GM12878 (cell line): ENCODE data around the gene MTMR1. TPM values are rescaled to one million over a fixed set of nuclear protein-coding genes. Genes with fewer than 3 reads are reported as not detected.

Source experiments
- ATAC-seq: fragments of 200-7000 bp; cut with Tn5 transposase; 3 replicates; pipeline ENCODE4 v1.9.1; 2020; ENCODE audit warnings: mild to moderate bottlenecking, moderate library complexity
- BruUV-seq: library from RNA; stranded (reverse); fragments of 400-500 nt; replicated peaks from 2 replicates; lab custom pipeline; 2021; lab: Mats Ljungman, UMichigan
- CTCF ChIA-PET: fragments of 300-600 bp; sonication (Branson Sonifier 250); formaldehyde crosslinking; extraction: SDS; loops from one replicate; lab custom pipeline; 2021; ENCODE audit warnings: inconsistent platforms; lab: Yijun Ruan, JAX
- POLR2A ChIA-PET: fragments of 350-600 bp; formaldehyde crosslinking; extraction: SDS; loops from one replicate; lab custom pipeline; 2021; ENCODE audit warnings: inconsistent platforms; lab: Charles Lee
- RAD21 ChIA-PET: fragments of 300-600 bp; sonication (Branson Sonifier 250); formaldehyde crosslinking; loops from one replicate; lab custom pipeline; 2023; ENCODE audit warnings: antibody characterized with exemption; ENCODE audit not compliant: unreplicated experiment; lab: Charles Lee
- SMC1A ChIA-PET: fragments of 300-600 bp; sonication (Branson Sonifier 250); formaldehyde crosslinking; loops from one replicate; lab custom pipeline; 2023; ENCODE audit not compliant: unreplicated experiment, uncharacterized antibody; lab: Charles Lee
- DNase-seq: peaks from one replicate; pipeline ENCODE4 v3.0.0-alpha.2; 2011; ENCODE audit warnings: low read depth, low spot score
- FAIRE-seq: peaks from 3 replicates; lab custom pipeline; 2011; peaks lifted over from hg19 to GRCh38; lab: Jason Lieb, UNC
- H2AFZ ChIP-seq: 2 replicates; pipeline ENCODE4 v1.6.0; 2011; ENCODE audit warnings: low read depth, low read length, control low read depth; ENCODE audit not compliant: control insufficient read depth
- H3K27ac ChIP-seq: 2 replicates; pipeline ENCODE4 v1.5.1; 2011; ENCODE audit warnings: control low read depth; ENCODE audit not compliant: control insufficient read depth, insufficient read depth
- H3K27me3 ChIP-seq, 2 experiments: replicated peaks in 1 of 2; 2 replicates each; pipeline versions ENCODE4 v1.6.0 to v1.6.1; 2011; ENCODE audit warnings: low read length in 1 of 2; ENCODE audit not compliant: control insufficient read depth in 2 of 2, insufficient read depth in 2 of 2
- H3K36me3 ChIP-seq, 2 experiments: 2 replicates each; pipeline ENCODE4 v1.5.1; 2011; ENCODE audit warnings: low read length in 1 of 2; ENCODE audit not compliant: control insufficient read depth in 2 of 2, insufficient read depth in 2 of 2
- H3K4me1 ChIP-seq: 2 replicates; pipeline ENCODE4 v1.6.1; 2011; ENCODE audit warnings: mild to moderate bottlenecking, low read length, moderate library complexity, mixed read lengths; ENCODE audit not compliant: control insufficient read depth, insufficient read depth
- H3K4me2 ChIP-seq: 2 replicates; pipeline ENCODE4 v1.6.0; 2011; ENCODE audit warnings: control low read depth; ENCODE audit not compliant: control insufficient read depth, insufficient read depth
- H3K4me3 ChIP-seq: fragments of 200-600 bp; sonication (generic); 2 replicates; pipeline ENCODE4 v1.5.1; 2016
- H3K79me2 ChIP-seq: 2 replicates; pipeline ENCODE4 v1.6.0; 2011; ENCODE audit warnings: low read length; ENCODE audit not compliant: control insufficient read depth, insufficient read depth
- H3K9ac ChIP-seq: 2 replicates; pipeline ENCODE4 v1.8.0; 2011; ENCODE audit warnings: low read length, control low read depth, mixed read lengths; ENCODE audit not compliant: control insufficient read depth, insufficient read depth
- H3K9me3 ChIP-seq: replicated peaks from 3 replicates; pipeline ENCODE4 v1.5.1; 2011; ENCODE audit warnings: mild to moderate bottlenecking, low read length; ENCODE audit not compliant: control insufficient read depth, insufficient read depth
- H4K20me1 ChIP-seq: 2 replicates; pipeline ENCODE4 v1.6.0; 2011; ENCODE audit not compliant: control insufficient read depth, insufficient read depth
- BHLHE40 ChIP-seq, 2 experiments: fragments of 450-650 bp in 1 of 2; IDR thresholded peaks; 2 replicates each; pipeline ENCODE4 v1.6.1; 2011 to 2017; ENCODE audit warnings: low read depth in 2 of 2, borderline replicate concordance in 1 of 2, improper control_type of control experiment in 1 of 2, low read length in 1 of 2, mild to moderate bottlenecking in 1 of 2
- CREB1 ChIP-seq: IDR thresholded peaks from 2 replicates; pipeline ENCODE4 v1.6.1; 2012; ENCODE audit warnings: low read depth, mild to moderate bottlenecking, inconsistent platforms
- FOXM1 ChIP-seq: IDR thresholded peaks from 2 replicates; pipeline ENCODE4 v1.6.1; 2012; ENCODE audit warnings: low read depth, mild to moderate bottlenecking, inconsistent platforms, low read length, moderate library complexity
- HCFC1 ChIP-seq: fragments of 150-350 bp; IDR thresholded peaks from 2 replicates; pipeline ENCODE4 v1.6.1; 2014; ENCODE audit warnings: low read length
- IRF3 ChIP-seq: fragments of 450-650 bp; IDR thresholded peaks from 2 replicates; pipeline ENCODE4 v1.6.1; 2014; ENCODE audit warnings: mild to moderate bottlenecking
- KLF5 ChIP-seq: fragments of 450-650 bp; IDR thresholded peaks from 2 replicates; pipeline ENCODE4 v1.6.1; 2014; ENCODE audit warnings: mild to moderate bottlenecking; ENCODE audit not compliant: partially characterized antibody
- MTA2 ChIP-seq: fragments of 450-650 bp; IDR thresholded peaks from 2 replicates; pipeline ENCODE4 v1.6.1; 2016; ENCODE audit warnings: low read depth, mild to moderate bottlenecking, moderate library complexity
- MYC ChIP-seq: IDR thresholded peaks from 2 replicates; pipeline ENCODE4 v1.6.1; 2011; ENCODE audit warnings: mild to moderate bottlenecking, low read length, moderate library complexity, inconsistent platforms; ENCODE audit not compliant: insufficient read depth, insufficient replicate concordance, insufficient read length, severe bottlenecking
- NFIC ChIP-seq: IDR thresholded peaks from 2 replicates; pipeline ENCODE4 v1.6.1; 2012; ENCODE audit warnings: low read depth, mild to moderate bottlenecking, inconsistent platforms, low read length, moderate library complexity
- RB1 ChIP-seq: fragments of 450-650 bp; formaldehyde crosslinking; IDR thresholded peaks from 2 replicates; pipeline ENCODE4 v1.6.1; 2017; ENCODE audit warnings: mild to moderate bottlenecking, borderline replicate concordance
- SMC3 ChIP-seq: IDR thresholded peaks from 2 replicates; pipeline ENCODE4 v1.6.1; 2011; ENCODE audit warnings: low read length, improper control_type of control experiment, borderline replicate concordance
- YBX1 ChIP-seq: fragments of 450-650 bp; IDR thresholded peaks from 2 replicates; pipeline ENCODE4 v1.6.1; 2016; ENCODE audit warnings: antibody characterized with exemption
- WGBS: methylation state at CpG from one replicate; pipeline ENCODE4 v1.1.6; 2016; ENCODE audit warnings: low lambda C conversion rate; ENCODE audit not compliant: insufficient replicate concordance, insufficient coverage; ENCODE audit errors: missing lambda C conversion rate; 5-methylcytosine and 5-hydroxymethylcytosine counted together
- in situ Hi-C: fragments of 300-500 bp; cut with MboI; formaldehyde crosslinking; loops from 9 replicates; pipeline ENCODE4 v1.14.3; 2018; ENCODE audit warnings: mixed read lengths
- intact Hi-C: fragments of 100-400 bp; cut with micrococcal nuclease; formaldehyde crosslinking; loops from one replicate; pipeline ENCODE4 v1.14.2; 2022; ENCODE audit not compliant: unreplicated experiment
- polyA plus RNA-seq, 11 experiments: library from polyadenylated mRNA; depleted of rRNA in 4 of 11; unstranded in 6 of 11; stranded (reverse) in 5 of 11; fragments of >200 nt; fragmentation: Nextera tagmentation in 4 of 11; fragmentation: Illumina TruSeq in 1 of 11; extraction: Ambion mirVana in 4 of 11; extraction: Trizol in 1 of 11; gene quantifications; 1 replicate in 1 of 11; 2 replicates in 10 of 11; pipeline versions ENCODE4 v1.2.1 to v1.2.3, GENCODE V29; 2011 to 2016; ENCODE audit warnings: inconsistent platforms in 2 of 11, missing spikeins in 2 of 11, low read depth in 1 of 11
- total RNA-seq, 4 experiments: library from RNA; depleted of rRNA in 3 of 4; stranded (reverse); fragments of >200 nt in 3 of 4; fragmentation: Illumina TruSeq in 1 of 4; extraction: Trizol in 1 of 4; gene quantifications; 2 replicates each; pipeline versions ENCODE4 v1.2.1 to v1.2.3, GENCODE V29; 2013 to 2021
- TF ChIP-seq, protein P1 (sequence below): IDR thresholded peaks from 2 replicates; pipeline ENCODE4 v1.6.1; 2011; ENCODE audit warnings: low read depth, low read length, improper control_type of control experiment, borderline replicate concordance
- TF ChIP-seq, protein P2 (sequence below): fragments of 450-650 bp; IDR thresholded peaks from 2 replicates; pipeline ENCODE4 v1.6.1; 2016; ENCODE audit warnings: mild to moderate bottlenecking

The MTMR1 gene
- total and polyA plus RNA-seq, 10 of the 15 experiments (the other 5 are each of a cell fraction or from before 2014, with no cell fraction given): 1.2 to 32.2 (median 22.9) TPM

DNA sequence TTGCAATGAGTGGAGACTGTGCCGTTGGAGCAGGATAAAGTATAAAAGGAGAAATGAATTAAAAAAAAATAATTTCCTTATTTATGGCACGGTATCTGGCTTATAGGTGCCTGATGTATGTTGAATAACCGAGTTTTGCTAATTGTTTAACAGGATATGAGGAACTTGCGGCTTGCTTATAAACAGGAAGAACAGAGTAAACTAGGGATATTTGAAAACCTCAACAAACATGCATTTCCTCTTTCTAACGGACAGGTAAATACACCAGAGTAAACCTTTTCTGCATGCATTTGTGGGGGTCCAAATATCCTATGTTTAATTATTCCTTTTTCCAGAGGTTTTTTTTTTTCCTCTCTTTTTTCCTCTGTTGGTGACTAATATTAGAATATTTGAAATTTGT is 36.8 kb downstream of the MTMR1 start:
- CTCF ChIA-PET: interaction anchor here (0.9 to 3.8 kb wide), 3 partner anchors 11 to 171 kb away, joined by 3 to 21 read pairs (median 3); no protein-coding TSS in a partner anchor
- RAD21 ChIA-PET: no interaction called here
- DNase-seq: no peak
- SMC1A ChIA-PET: interaction anchor here (1.1 kb wide), 1 partner anchor 10 kb away, joined by 3 read pairs; no protein-coding TSS in a partner anchor
- POLR2A ChIA-PET: no interaction called here
- H4K20me1 ChIP-seq: no peaks in the 10 kb centered on the region
- ATAC-seq: no peak
- no peak overlapping the region for H3K9ac ChIP-seq
- no peaks in the 10 kb centered on the region for H3K27me3 ChIP-seq
- no TSS peak for BruUV-seq
- in situ Hi-C loops: no loop called here
- H3K9me3 ChIP-seq: no peaks in the 10 kb centered on the region
- 11% methylated on average over 5 of the region's 5 CpGs for WGBS
- intact Hi-C loops: no loop called here
- TF ChIP-seq MTA2 (no peak), MYC (no peak)
- TF ChIP-seq, protein P1, sequence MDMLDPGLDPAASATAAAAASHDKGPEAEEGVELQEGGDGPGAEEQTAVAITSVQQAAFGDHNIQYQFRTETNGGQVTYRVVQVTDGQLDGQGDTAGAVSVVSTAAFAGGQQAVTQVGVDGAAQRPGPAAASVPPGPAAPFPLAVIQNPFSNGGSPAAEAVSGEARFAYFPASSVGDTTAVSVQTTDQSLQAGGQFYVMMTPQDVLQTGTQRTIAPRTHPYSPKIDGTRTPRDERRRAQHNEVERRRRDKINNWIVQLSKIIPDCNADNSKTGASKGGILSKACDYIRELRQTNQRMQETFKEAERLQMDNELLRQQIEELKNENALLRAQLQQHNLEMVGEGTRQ: no peak
- no peak overlapping the region for H3K4me3 ChIP-seq
- H3K79me2 ChIP-seq: no peaks in the 10 kb centered on the region
- H3K4me1 ChIP-seq: no peaks in the 10 kb centered on the region
- H2AFZ ChIP-seq: no peak overlapping the region
- H3K4me2 ChIP-seq: no peak overlapping the region
- H3K27ac ChIP-seq: no peak overlapping the region
- peaks cover 0 to 8% of the 10 kb centered on the region in 2 experiments; a peak in 1 of 4 replicates for H3K36me3 ChIP-seq
- no peak for FAIRE-seq

- H2AFZ ChIP-seq: no peak overlapping the region
- RAD21 ChIA-PET: no interaction called here
- in situ Hi-C loops (no loop called here), intact Hi-C loops (no loop called here)
- H3K4me1 ChIP-seq: no peaks in the 10 kb centered on the region
- DNase-seq (no peak), ATAC-seq (no peak), FAIRE-seq (no peak)
- H4K20me1 ChIP-seq: no peaks in the 10 kb centered on the region
- no peak overlapping the region for H3K4me3 ChIP-seq
- no peaks in the 10 kb centered on the region for H3K79me2 ChIP-seq
- H3K36me3 ChIP-seq: peaks cover 0 to 8% of the 10 kb centered on the region in 2 experiments; a peak in 1 of 4 replicates
- H3K4me2 ChIP-seq: no peak overlapping the region
- H3K27ac ChIP-seq: no peak overlapping the region
- CTCF ChIA-PET: interaction anchor here (1.0 to 3.8 kb wide), 2 partner anchors 12 to 32 kb away, joined by 3 to 21 read pairs; no protein-coding TSS in a partner anchor
- no TSS peak for BruUV-seq
- POLR2A ChIA-PET: no interaction called here
- no peaks in the 10 kb centered on the region for H3K9me3 ChIP-seq
- H3K9ac ChIP-seq: no peak overlapping the region
- WGBS: 62% methylated on average over 6 of the region's 6 CpGs
- SMC1A ChIA-PET: interaction anchor here (1.1 kb wide), 1 partner anchor 11 kb away, joined by 3 read pairs; no protein-coding TSS in a partner anchor
- no peaks in the 10 kb centered on the region for H3K27me3 ChIP-seq
- no peak for TF ChIP-seq FOXM1
- no peak for TF ChIP-seq NFIC
- TF ChIP-seq RB1: no peak
- TF ChIP-seq SMC3: no peak
- TF ChIP-seq IRF3: no peak
- TF ChIP-seq, protein P2, sequence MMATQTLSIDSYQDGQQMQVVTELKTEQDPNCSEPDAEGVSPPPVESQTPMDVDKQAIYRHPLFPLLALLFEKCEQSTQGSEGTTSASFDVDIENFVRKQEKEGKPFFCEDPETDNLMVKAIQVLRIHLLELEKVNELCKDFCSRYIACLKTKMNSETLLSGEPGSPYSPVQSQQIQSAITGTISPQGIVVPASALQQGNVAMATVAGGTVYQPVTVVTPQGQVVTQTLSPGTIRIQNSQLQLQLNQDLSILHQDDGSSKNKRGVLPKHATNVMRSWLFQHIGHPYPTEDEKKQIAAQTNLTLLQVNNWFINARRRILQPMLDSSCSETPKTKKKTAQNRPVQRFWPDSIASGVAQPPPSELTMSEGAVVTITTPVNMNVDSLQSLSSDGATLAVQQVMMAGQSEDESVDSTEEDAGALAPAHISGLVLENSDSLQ: no peak
- TF ChIP-seq KLF5: no peak
- no peak for TF ChIP-seq BHLHE40 (IDR thresholded peaks at IDR 0.05; ENCODE audit: borderline replicate concordance in 1 of 2, low read depth in 2 of 2, low read length in 1 of 2)
- no peak for TF ChIP-seq CREB1
- no peak for TF ChIP-seq YBX1
- TF ChIP-seq, protein P1: no peak
- TF ChIP-seq HCFC1: no peak
These were observed 37.5 kb downstream of the MTMR1 start for GRCh38 chrX:150730719-150731118.
